HepG2 (cell line): ENCODE results near the gene CLDN7. TPM values are rescaled to one million over a fixed set of nuclear protein-coding genes. Genes with fewer than 3 reads are reported as not detected.

Source experiments
- GFI1 ChIP-seq: sonication (generic); formaldehyde crosslinking; IDR thresholded peaks from 2 replicates; pipeline ENCODE4 v1.5.0; 2020; ENCODE audit warnings: missing genetic modification reagents, mild to moderate bottlenecking, borderline replicate concordance
- HDAC1 ChIP-seq: sonication (generic); formaldehyde crosslinking; IDR thresholded peaks from 2 replicates; pipeline ENCODE4 v1.5.1; 2020; ENCODE audit warnings: mild to moderate bottlenecking, missing genetic modification reagents
- MIER2 ChIP-seq: IDR thresholded peaks from 2 replicates; pipeline ENCODE4 v1.6.1; 2016; ENCODE audit warnings: missing biosample characterization, missing genetic modification reagents
- MXD4 ChIP-seq: IDR thresholded peaks from 2 replicates; pipeline ENCODE4 v1.6.1; 2016; ENCODE audit warnings: mild to moderate bottlenecking, missing biosample characterization, missing genetic modification reagents
- NFKBIZ ChIP-seq: IDR thresholded peaks from 2 replicates; pipeline ENCODE4 v1.6.1; 2018; ENCODE audit warnings: missing genetic modification reagents, missing compliant biosample characterization
- NRL ChIP-seq: sonication (generic); formaldehyde crosslinking; IDR thresholded peaks from 2 replicates; pipeline ENCODE4 v1.5.0; 2020; ENCODE audit warnings: missing genetic modification reagents, mild to moderate bottlenecking, moderate library complexity, borderline replicate concordance
- REL ChIP-seq: sonication (generic); formaldehyde crosslinking; conservative IDR thresholded peaks from 2 replicates; pipeline ENCODE4 v1.8.0; 2022; ENCODE audit warnings: mild to moderate bottlenecking, missing genetic modification reagents, moderate library complexity
- SPEN ChIP-seq: sonication (generic); formaldehyde crosslinking; IDR thresholded peaks from 2 replicates; pipeline ENCODE4 v1.5.1; 2020; ENCODE audit warnings: low read depth, mild to moderate bottlenecking, missing genetic modification reagents
- ZNF207 ChIP-seq: fragments of 450-650 bp; IDR thresholded peaks from 2 replicates; pipeline ENCODE4 v1.6.1; 2016; ENCODE audit warnings: antibody characterized with exemption, borderline replicate concordance
- ZNF263 ChIP-seq: sonication (generic); formaldehyde crosslinking; IDR thresholded peaks from 2 replicates; pipeline ENCODE4 v1.4.0; 2020; ENCODE audit warnings: missing genetic modification reagents
- ZNF318 ChIP-seq: sonication (generic); formaldehyde crosslinking; IDR thresholded peaks from 2 replicates; pipeline ENCODE4 v1.4.0; 2020; ENCODE audit warnings: mild to moderate bottlenecking, missing genetic modification reagents
- ZNF33B ChIP-seq: sonication (generic); formaldehyde crosslinking; IDR thresholded peaks from 2 replicates; pipeline ENCODE4 v1.5.1; 2020; ENCODE audit warnings: mild to moderate bottlenecking, missing genetic modification reagents
- polyA plus RNA-seq, 8 experiments: library from polyadenylated mRNA; depleted of rRNA in 3 of 8; stranded (reverse) in 7 of 8; unstranded in 1 of 8; fragments of >200 nt; fragmentation: Illumina TruSeq in 4 of 8; extraction: Trizol in 4 of 8; gene quantifications; 2 replicates each; pipeline versions ENCODE4 v1.2.1 to v1.2.3, GENCODE V29; 2011 to 2016; ENCODE audit warnings: low read depth in 4 of 8, missing spikeins in 1 of 8, mixed read lengths in 1 of 8; ENCODE audit not compliant: insufficient read depth in 1 of 8
- total RNA-seq, 5 experiments: library from RNA; depleted of rRNA; stranded (reverse); fragments of >200 nt; fragmentation: Illumina TruSeq; extraction: Trizol; gene quantifications; 2 replicates each; pipeline ENCODE4 v1.2.3, GENCODE V29; 2016; ENCODE audit warnings: low read depth in 1 of 5
- TF ChIP-seq, protein P1 (sequence below): sonication (generic); formaldehyde crosslinking; IDR thresholded peaks from 2 replicates; pipeline ENCODE4 v1.4.0; 2020; ENCODE audit warnings: missing genetic modification reagents
- TF ChIP-seq, protein P2 (sequence below): sonication (generic); formaldehyde crosslinking; IDR thresholded peaks from 2 replicates; pipeline ENCODE4 v1.8.0; 2022; ENCODE audit warnings: missing genetic modification reagents, low read depth, mild to moderate bottlenecking, borderline replicate concordance

CLDN7 gene
- total and polyA plus RNA-seq, 2 of the 13 experiments (the other 11 are each of a cell fraction or from before 2014, with no cell fraction given), result not detected

- TF ChIP-seq REL (CRISPR knock-in tag), result 0 out of 2 replicates have a peak, but pooled peaks have one; percentile 36
- TF ChIP-seq, protein P1, sequence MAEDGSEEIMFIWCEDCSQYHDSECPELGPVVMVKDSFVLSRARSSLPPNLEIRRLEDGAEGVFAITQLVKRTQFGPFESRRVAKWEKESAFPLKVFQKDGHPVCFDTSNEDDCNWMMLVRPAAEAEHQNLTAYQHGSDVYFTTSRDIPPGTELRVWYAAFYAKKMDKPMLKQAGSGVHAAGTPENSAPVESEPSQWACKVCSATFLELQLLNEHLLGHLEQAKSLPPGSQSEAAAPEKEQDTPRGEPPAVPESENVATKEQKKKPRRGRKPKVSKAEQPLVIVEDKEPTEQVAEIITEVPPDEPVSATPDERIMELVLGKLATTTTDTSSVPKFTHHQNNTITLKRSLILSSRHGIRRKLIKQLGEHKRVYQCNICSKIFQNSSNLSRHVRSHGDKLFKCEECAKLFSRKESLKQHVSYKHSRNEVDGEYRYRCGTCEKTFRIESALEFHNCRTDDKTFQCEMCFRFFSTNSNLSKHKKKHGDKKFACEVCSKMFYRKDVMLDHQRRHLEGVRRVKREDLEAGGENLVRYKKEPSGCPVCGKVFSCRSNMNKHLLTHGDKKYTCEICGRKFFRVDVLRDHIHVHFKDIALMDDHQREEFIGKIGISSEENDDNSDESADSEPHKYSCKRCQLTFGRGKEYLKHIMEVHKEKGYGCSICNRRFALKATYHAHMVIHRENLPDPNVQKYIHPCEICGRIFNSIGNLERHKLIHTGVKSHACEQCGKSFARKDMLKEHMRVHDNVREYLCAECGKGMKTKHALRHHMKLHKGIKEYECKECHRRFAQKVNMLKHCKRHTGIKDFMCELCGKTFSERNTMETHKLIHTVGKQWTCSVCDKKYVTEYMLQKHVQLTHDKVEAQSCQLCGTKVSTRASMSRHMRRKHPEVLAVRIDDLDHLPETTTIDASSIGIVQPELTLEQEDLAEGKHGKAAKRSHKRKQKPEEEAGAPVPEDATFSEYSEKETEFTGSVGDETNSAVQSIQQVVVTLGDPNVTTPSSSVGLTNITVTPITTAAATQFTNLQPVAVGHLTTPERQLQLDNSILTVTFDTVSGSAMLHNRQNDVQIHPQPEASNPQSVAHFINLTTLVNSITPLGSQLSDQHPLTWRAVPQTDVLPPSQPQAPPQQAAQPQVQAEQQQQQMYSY, result peak; percentile 90
- peak; percentile 27; the same call in 1 of the 2 replicates for TF ChIP-seq ZNF263
- TF ChIP-seq HDAC1, result peak; percentile 64; the same call in 1 of the 2 replicates
- TF ChIP-seq, protein P2, sequence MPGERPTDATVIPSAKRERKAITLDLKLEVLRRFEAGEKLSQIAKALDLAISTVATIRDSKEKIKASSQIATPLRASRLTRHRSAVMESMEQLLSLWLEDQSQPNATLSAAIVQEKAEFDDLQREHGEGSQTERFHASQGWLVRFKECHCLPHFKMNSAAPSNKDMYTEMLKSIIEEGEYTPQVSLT (CRISPR knock-in tag), result no peak
- no peak for TF ChIP-seq GFI1 (CRISPR knock-in tag)
- peak; percentile 84 for TF ChIP-seq NRL (CRISPR knock-in tag)
- TF ChIP-seq ZNF33B (CRISPR knock-in tag), result peak; percentile 90
- TF ChIP-seq SPEN (CRISPR knock-in tag), result no peak
- TF ChIP-seq ZNF318 (CRISPR knock-in tag), result peak; percentile 11; the same call in 1 of the 2 replicates
- no peak for TF ChIP-seq MIER2 (CRISPR knock-in tag)
- TF ChIP-seq ZNF207, result no peak
- no peak; the same call in 1 of the 2 replicates for TF ChIP-seq MXD4 (CRISPR knock-in tag)
- TF ChIP-seq NFKBIZ (CRISPR knock-in tag), result no peak
These were observed 18.3 kb upstream of the CLDN7 start (continued) for GRCh38 chr17:7280519-7281073.
